WTC11 (cell line): Measurements from ENCODE around the gene PALB2. TPM values are rescaled to one million over a fixed set of nuclear protein-coding genes. Genes with fewer than 3 reads are reported as not detected.

Source experiments
- ATAC-seq: fragments of 200-7000 bp; cut with Tn5 transposase; 2 replicates; pipeline ENCODE4 v1.10.0; 2021; ENCODE audit warnings: mild to moderate bottlenecking, moderate library complexity
- CTCF ChIA-PET: fragments of 300-600 bp; sonication (Branson Sonifier 250); formaldehyde crosslinking; loops from one replicate; lab custom pipeline; 2021; ENCODE audit warnings: antibody characterized with exemption; lab: Charles Lee
- POLR2A ChIA-PET: fragments of 350-600 bp; sonication (Branson Sonifier 250); formaldehyde crosslinking; loops from one replicate; lab custom pipeline; 2021; ENCODE audit warnings: antibody characterized with exemption; lab: Charles Lee
- DNase-seq: peaks from one replicate; pipeline ENCODE4 v3.0.0; 2021; ENCODE audit warnings: low spot score
- H3K27ac Mint-ChIP-seq: 2 replicates; pipeline ENCODE4 v1.8.0; 2021; ENCODE audit warnings: mixed read lengths
- H3K27me3 Mint-ChIP-seq: 2 replicates; pipeline ENCODE4 v1.8.0; 2021; ENCODE audit warnings: low read depth, mild to moderate bottlenecking, moderate library complexity, mixed read lengths
- H3K36me3 Mint-ChIP-seq: 2 replicates; pipeline ENCODE4 v1.8.0; 2021; ENCODE audit warnings: mixed read lengths
- H3K4me1 Mint-ChIP-seq: 2 replicates; pipeline ENCODE4 v1.8.0; 2022; ENCODE audit warnings: mixed read lengths
- H3K4me3 Mint-ChIP-seq: 2 replicates; pipeline ENCODE4 v1.8.0; 2021; ENCODE audit warnings: mild to moderate bottlenecking, moderate library complexity, mixed read lengths
- H3K9me3 Mint-ChIP-seq: 2 replicates; pipeline ENCODE4 v1.8.0; 2021; ENCODE audit warnings: mixed read lengths
- ATF2 ChIP-seq: sonication (generic); formaldehyde crosslinking; IDR thresholded peaks from 2 replicates; pipeline ENCODE4 v1.8.1; 2022; ENCODE audit warnings: low read depth, missing genetic modification reagents, borderline replicate concordance
- ATF6 ChIP-seq: sonication (generic); formaldehyde crosslinking; IDR thresholded peaks from 2 replicates; pipeline ENCODE4 v1.8.1; 2023; ENCODE audit warnings: mild to moderate bottlenecking, missing genetic modification reagents
- CBFB ChIP-seq: sonication (generic); formaldehyde crosslinking; IDR thresholded peaks from 2 replicates; pipeline ENCODE4 v1.8.1; 2022; ENCODE audit warnings: mild to moderate bottlenecking, low read depth, missing genetic modification reagents
- CREM ChIP-seq: sonication (generic); formaldehyde crosslinking; IDR thresholded peaks from 2 replicates; pipeline ENCODE4 v1.8.1; 2022; ENCODE audit warnings: mild to moderate bottlenecking, missing genetic modification reagents, moderate library complexity
- E2F1 ChIP-seq: sonication (generic); formaldehyde crosslinking; IDR thresholded peaks from 2 replicates; pipeline ENCODE4 v1.8.0; 2022; ENCODE audit warnings: mild to moderate bottlenecking, missing genetic modification reagents
- ERG ChIP-seq: fragments of 250-450 bp; sonication (Bioruptor Pico); IDR thresholded peaks from 2 replicates; pipeline ENCODE4 v1.8.0; 2021; ENCODE audit warnings: mild to moderate bottlenecking
- ESRRA ChIP-seq: sonication (generic); formaldehyde crosslinking; IDR thresholded peaks from 2 replicates; pipeline ENCODE4 v1.8.1; 2022; ENCODE audit warnings: mild to moderate bottlenecking, missing genetic modification reagents, borderline replicate concordance
- FOXK1 ChIP-seq: sonication (generic); formaldehyde crosslinking; IDR thresholded peaks from 2 replicates; pipeline ENCODE4 v1.8.0; 2022; ENCODE audit warnings: mild to moderate bottlenecking, moderate library complexity, missing genetic modification reagents
- FOXP1 ChIP-seq: sonication (generic); formaldehyde crosslinking; IDR thresholded peaks from 2 replicates; pipeline ENCODE4 v1.8.0; 2022; ENCODE audit warnings: missing genetic modification reagents, mild to moderate bottlenecking, moderate library complexity, borderline replicate concordance
- GABPB1 ChIP-seq: sonication (generic); formaldehyde crosslinking; IDR thresholded peaks from 2 replicates; pipeline ENCODE4 v1.8.1; 2023; ENCODE audit warnings: mild to moderate bottlenecking, missing genetic modification reagents
- IRF1 ChIP-seq: sonication (generic); formaldehyde crosslinking; IDR thresholded peaks from 2 replicates; pipeline ENCODE4 v1.8.0; 2023; ENCODE audit warnings: missing genetic modification reagents
- NR3C1 ChIP-seq: sonication (generic); formaldehyde crosslinking; conservative IDR thresholded peaks from 2 replicates; pipeline ENCODE4 v1.8.1; 2023; ENCODE audit warnings: low read depth, mild to moderate bottlenecking, missing genetic modification reagents
- PRRX2 ChIP-seq: fragments of 250-450 bp; sonication (Bioruptor Pico); IDR thresholded peaks from 2 replicates; pipeline ENCODE4 v1.8.0; 2021; ENCODE audit warnings: mild to moderate bottlenecking
- RORB ChIP-seq: fragments of 250-450 bp; sonication (Bioruptor Pico); IDR thresholded peaks from 2 replicates; pipeline ENCODE4 v1.9.0; 2021; ENCODE audit warnings: mild to moderate bottlenecking
- SOX15 ChIP-seq: fragments of 250-450 bp; sonication (Bioruptor Pico); IDR thresholded peaks from 2 replicates; pipeline ENCODE4 v1.9.0; 2021; ENCODE audit warnings: mild to moderate bottlenecking
- SP1 ChIP-seq: sonication (generic); formaldehyde crosslinking; conservative IDR thresholded peaks from 2 replicates; pipeline ENCODE4 v1.8.1; 2022; ENCODE audit warnings: missing genetic modification reagents
- TEAD1 ChIP-seq: sonication (generic); formaldehyde crosslinking; IDR thresholded peaks from 2 replicates; pipeline ENCODE4 v1.8.0; 2022; ENCODE audit warnings: mild to moderate bottlenecking, missing genetic modification reagents
- ZMAT4 ChIP-seq: fragments of 250-450 bp; sonication (Bioruptor Pico); IDR thresholded peaks from 2 replicates; pipeline ENCODE4 v1.9.0; 2021; ENCODE audit warnings: mild to moderate bottlenecking
- ZNF232 ChIP-seq: sonication (generic); formaldehyde crosslinking; IDR thresholded peaks from 2 replicates; pipeline ENCODE4 v1.8.0; 2022; ENCODE audit warnings: mild to moderate bottlenecking, missing genetic modification reagents
- ZNF263 ChIP-seq: sonication (generic); formaldehyde crosslinking; IDR thresholded peaks from 2 replicates; pipeline ENCODE4 v1.8.1; 2022; ENCODE audit warnings: low read depth, mild to moderate bottlenecking, moderate library complexity, missing genetic modification reagents
- ZNF512 ChIP-seq: sonication (generic); formaldehyde crosslinking; IDR thresholded peaks from 2 replicates; pipeline ENCODE4 v1.8.1; 2022; ENCODE audit warnings: missing genetic modification reagents, borderline replicate concordance
- ZNF532 ChIP-seq: fragments of 250-450 bp; sonication (Bioruptor Pico); IDR thresholded peaks from 2 replicates; pipeline ENCODE4 v1.9.0; 2021; ENCODE audit warnings: mild to moderate bottlenecking, borderline replicate concordance
- total RNA-seq: library from RNA; stranded (reverse); gene quantifications from 3 replicates; pipeline ENCODE4 v1.2.3, GENCODE V29; 2021

PALB2 gene
- total RNA-seq, 1 experiment from 2014 or later, result 32.1 TPM

GRCh38 chr16:23615805-23616204 lies 25.3 kb downstream of the PALB2 start:
- TF ChIP-seq ATF2 (CRISPR knock-in tag), result no peak
- TF ChIP-seq PRRX2 (CRISPR knock-in tag), result no peak
- TF ChIP-seq SOX15 (CRISPR knock-in tag), result no peak
- TF ChIP-seq ZNF263 (CRISPR knock-in tag), result no peak
- no peak for TF ChIP-seq ZMAT4 (CRISPR knock-in tag)
- TF ChIP-seq ZNF512 (CRISPR knock-in tag), result no peak
- TF ChIP-seq TEAD1 (CRISPR knock-in tag), result no peak
- TF ChIP-seq IRF1 (CRISPR knock-in tag), result no peak
- TF ChIP-seq E2F1 (CRISPR knock-in tag), result no peak
- TF ChIP-seq ERG, result no peak
- no peak for TF ChIP-seq GABPB1 (CRISPR knock-in tag)
- TF ChIP-seq ATF6 (CRISPR knock-in tag), result no peak
- no peak for TF ChIP-seq CBFB (CRISPR knock-in tag)
- no peak for TF ChIP-seq CREM (CRISPR knock-in tag)
- TF ChIP-seq NR3C1 (CRISPR knock-in tag), result no peak
- H3K4me3 Mint-ChIP-seq, result no peak overlapping the region
- H3K36me3 Mint-ChIP-seq, result peaks cover 54% of the 10 kb centered on the region
- POLR2A ChIA-PET, result no interaction called here
- peak overlapping the region; percentile 33; the same call in 1 of the 2 replicates for H3K27ac Mint-ChIP-seq
- ATAC-seq (no peak), DNase-seq (no peak)
- H3K4me1 Mint-ChIP-seq, result no peaks in the 10 kb centered on the region
- H3K27me3 Mint-ChIP-seq, result no peaks in the 10 kb centered on the region
- CTCF ChIA-PET, result no interaction called here
- no peaks in the 10 kb centered on the region for H3K9me3 Mint-ChIP-seq

GRCh38 chr16:23611936-23612335 lies 29.2 kb downstream of the PALB2 start:
- Mint-ChIP-seq H3K36me3 (peaks cover 38% of the 10 kb centered on the region), H3K9me3 (no peaks in the 10 kb centered on the region), H3K4me1 (no peaks in the 10 kb centered on the region), H3K4me3 (no peak overlapping the region), H3K27ac (no peak overlapping the region), H3K27me3 (no peaks in the 10 kb centered on the region)
- ATAC-seq (no peak), DNase-seq (no peak)
- POLR2A ChIA-PET, result no interaction called here
- CTCF ChIA-PET, result no interaction called here
- TF ChIP-seq SP1 (CRISPR knock-in tag) (no peak), FOXP1 (CRISPR knock-in tag) (no peak), ZNF232 (CRISPR knock-in tag) (no peak), ESRRA (no peak), FOXK1 (CRISPR knock-in tag) (no peak), RORB (CRISPR knock-in tag) (no peak), GABPB1 (CRISPR knock-in tag) (no peak), ZNF532 (no peak)
